ENCODE measurements around the gene PREX1. TPM values are rescaled to one million over a fixed set of nuclear protein-coding genes. Genes with fewer than 3 reads are reported as not detected.

PREX1 gene
- total RNA-seq, 1 donor, result 57.4 TPM

DNA sequence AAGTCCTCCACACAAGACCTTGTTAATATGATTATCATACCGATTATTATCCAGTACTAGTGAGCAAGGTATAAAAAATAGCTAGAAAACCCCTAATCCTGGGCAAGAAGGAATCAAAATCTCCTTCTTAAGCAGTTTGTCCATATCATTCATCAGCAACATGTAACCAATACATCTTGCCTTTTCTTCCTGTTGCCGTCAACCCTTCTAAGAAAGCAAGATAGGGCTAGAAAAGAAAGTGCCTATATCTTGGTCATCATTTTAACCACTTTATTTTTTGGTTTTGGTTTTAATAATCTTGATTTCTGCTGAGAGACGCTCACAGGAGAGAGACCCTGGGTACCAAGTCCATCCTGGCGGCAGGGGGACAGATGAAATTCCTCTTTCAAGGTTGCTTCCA lies 27.2 kb upstream of the PREX1 start:
- TF ChIP-seq, protein P1, sequence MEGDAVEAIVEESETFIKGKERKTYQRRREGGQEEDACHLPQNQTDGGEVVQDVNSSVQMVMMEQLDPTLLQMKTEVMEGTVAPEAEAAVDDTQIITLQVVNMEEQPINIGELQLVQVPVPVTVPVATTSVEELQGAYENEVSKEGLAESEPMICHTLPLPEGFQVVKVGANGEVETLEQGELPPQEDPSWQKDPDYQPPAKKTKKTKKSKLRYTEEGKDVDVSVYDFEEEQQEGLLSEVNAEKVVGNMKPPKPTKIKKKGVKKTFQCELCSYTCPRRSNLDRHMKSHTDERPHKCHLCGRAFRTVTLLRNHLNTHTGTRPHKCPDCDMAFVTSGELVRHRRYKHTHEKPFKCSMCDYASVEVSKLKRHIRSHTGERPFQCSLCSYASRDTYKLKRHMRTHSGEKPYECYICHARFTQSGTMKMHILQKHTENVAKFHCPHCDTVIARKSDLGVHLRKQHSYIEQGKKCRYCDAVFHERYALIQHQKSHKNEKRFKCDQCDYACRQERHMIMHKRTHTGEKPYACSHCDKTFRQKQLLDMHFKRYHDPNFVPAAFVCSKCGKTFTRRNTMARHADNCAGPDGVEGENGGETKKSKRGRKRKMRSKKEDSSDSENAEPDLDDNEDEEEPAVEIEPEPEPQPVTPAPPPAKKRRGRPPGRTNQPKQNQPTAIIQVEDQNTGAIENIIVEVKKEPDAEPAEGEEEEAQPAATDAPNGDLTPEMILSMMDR (IDR thresholded peaks at IDR 0.05; ENCODE audit: insufficient read depth, low read depth, low read length), result no peak

GRCh38 chr20:48852609-48853008 lies 24.8 kb upstream of the PREX1 start:
- H3K4me3 ChIP-seq (ENCODE audit: low read depth, low read length), result no peak overlapping the region
- no peak for DNase-seq (ENCODE audit: low read depth)
- TF ChIP-seq, protein P1 (IDR thresholded peaks at IDR 0.05; ENCODE audit: insufficient read depth, low read depth, low read length), result no peak

More for the DNA sequence above, 27.2 kb upstream of the PREX1 start:
- no peak for DNase-seq (ENCODE audit: low read depth)
- no peak overlapping the region for H3K4me3 ChIP-seq (ENCODE audit: low read depth, low read length)

DNA sequence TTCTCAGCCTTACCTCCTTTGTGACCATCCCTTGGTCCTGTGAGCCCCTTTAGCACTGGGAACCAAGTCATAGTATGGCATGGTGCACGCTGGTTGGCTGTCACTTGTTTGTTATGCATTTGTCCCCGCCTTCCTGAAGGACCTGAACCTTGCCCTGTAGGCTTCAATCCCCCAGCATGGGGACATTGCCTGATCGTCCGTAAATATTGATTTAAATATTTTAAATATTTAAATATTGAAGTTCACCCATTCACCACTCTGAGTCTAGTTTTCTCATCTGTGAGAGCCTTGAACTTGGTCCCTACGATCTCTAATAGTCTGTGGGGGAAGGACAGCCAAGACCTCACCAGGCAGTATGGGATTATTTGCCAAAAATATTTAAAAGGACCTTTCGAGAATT lies 23.8 kb upstream of the PREX1 start:
- DNase-seq (ENCODE audit: low read depth), result no peak
- no peak overlapping the region for H3K4me3 ChIP-seq (ENCODE audit: low read depth, low read length)
- TF ChIP-seq, protein P1 (IDR thresholded peaks at IDR 0.05; ENCODE audit: insufficient read depth, low read depth, low read length), result no peak

DNA sequence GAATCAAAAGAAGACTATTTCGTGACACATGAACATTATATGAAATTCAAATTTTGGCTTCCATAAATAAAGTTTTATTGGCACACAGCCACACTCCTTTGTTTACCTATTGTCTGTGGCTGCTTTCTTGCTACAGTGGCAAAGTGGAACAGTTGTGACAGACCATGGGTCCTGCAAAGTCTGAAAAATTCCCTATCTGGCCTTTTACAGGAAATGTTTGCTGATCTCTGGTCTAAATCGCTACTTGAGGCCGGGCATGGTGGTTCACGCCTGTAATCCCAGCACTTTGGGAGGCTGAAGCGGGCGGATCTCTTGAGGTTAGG lies 23.1 kb upstream of the PREX1 start:
- H3K4me3 ChIP-seq (ENCODE audit: low read depth, low read length), result no peak overlapping the region
- TF ChIP-seq, protein P1 (IDR thresholded peaks at IDR 0.05; ENCODE audit: insufficient read depth, low read depth, low read length), result no peak
- no peak for DNase-seq (ENCODE audit: low read depth)

DNA sequence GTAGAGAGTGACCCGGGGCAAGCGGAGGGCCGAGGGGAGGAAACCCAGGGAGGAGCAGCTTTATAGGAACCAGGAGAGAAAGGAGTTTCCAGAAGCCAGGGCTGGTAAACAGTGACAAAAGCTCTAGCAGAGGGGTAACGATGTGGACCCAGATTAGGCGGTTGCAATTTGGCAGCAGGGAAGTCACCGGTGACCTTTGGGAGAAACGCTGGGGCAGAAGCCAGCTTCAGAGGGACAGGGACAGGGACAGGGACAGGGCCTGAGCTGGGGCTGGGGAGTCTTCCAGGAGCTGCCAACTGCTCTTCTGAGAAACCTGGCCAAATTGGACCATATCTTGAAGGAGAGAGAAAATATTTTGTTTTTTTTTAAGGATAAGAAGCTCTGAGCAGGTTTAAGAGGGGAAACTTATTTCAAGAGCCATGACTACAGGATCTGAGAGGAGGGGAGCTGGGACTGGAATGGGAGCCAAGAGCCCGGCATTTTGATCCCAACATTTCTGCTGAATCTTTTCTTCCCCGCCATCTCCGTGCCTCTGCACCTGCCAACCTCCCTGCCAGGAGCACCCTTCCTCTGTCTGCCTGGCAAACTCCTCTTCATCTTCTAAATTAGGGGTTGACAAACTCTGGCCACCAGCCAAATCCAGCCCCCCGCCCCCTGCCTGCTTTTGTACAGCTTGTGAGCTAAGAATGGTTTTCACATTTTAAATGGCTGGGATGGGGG lies 22.6 kb upstream of the PREX1 start:
- TF ChIP-seq, protein P1 (IDR thresholded peaks at IDR 0.05; ENCODE audit: insufficient read depth, low read depth, low read length), result no peak
- DNase-seq (ENCODE audit: low read depth), result no peak

DNA sequence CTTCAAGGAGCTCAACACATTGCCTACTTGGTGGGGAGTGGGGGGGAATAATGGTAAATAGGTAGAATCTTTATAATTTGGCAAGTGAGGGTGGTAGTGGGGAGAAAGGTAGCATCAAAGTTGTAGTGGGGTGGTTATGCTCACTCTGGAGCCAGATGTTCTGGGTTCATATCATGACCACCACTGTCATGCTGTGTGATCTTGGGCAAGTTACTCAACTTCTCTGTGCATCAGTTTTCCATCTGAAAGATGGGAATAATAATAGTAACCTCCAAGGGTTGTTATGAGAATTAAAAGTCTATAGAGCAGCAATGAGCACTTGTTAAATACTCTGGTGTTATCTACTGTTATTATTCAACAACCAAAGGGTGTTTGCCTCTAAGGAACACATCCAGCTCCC lies 22.0 kb upstream of the PREX1 start:
- TF ChIP-seq, protein P1 (IDR thresholded peaks at IDR 0.05; ENCODE audit: insufficient read depth, low read depth, low read length), result no peak
- H3K4me3 ChIP-seq (ENCODE audit: low read depth, low read length), result no peak overlapping the region
- DNase-seq (ENCODE audit: low read depth), result no peak

More for the DNA sequence above, 22.6 kb upstream of the PREX1 start:
- H3K4me3 ChIP-seq (ENCODE audit: low read depth, low read length), result no peak overlapping the region

DNA sequence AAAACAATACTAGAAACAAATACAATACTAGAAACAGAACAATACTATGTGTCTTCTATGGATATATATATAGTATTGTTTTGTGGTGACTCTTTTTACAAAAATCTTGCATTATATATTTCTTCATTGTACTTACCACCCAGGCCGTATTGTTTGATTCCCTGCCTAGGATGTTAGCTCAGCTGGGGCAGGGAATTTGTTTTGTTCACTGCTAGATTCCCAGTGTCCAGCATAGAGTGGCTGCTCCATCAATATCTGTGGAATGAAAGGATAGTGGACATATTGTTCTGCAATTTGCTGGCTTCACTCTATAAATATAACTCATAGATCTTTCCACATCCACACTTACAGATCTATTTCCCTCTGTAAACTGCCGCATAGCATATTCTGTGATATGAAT lies 21.5 kb upstream of the PREX1 start:
- H3K4me3 ChIP-seq (ENCODE audit: low read depth, low read length), result no peak overlapping the region
- DNase-seq (ENCODE audit: low read depth), result no peak
- TF ChIP-seq, protein P1 (IDR thresholded peaks at IDR 0.05; ENCODE audit: insufficient read depth, low read depth, low read length), result no peak
